GM03348 (cell line): ENCODE data around the gene OSBP2.
"Not testable (repeated sequence)": the region's sequence is repeated elsewhere in the genome, so short reads cannot be mapped to it uniquely, and the experiment has no call there.

Source experiments
- DNase-seq: peaks from one replicate; pipeline ENCODE4 v3.0.0; 2012; ENCODE audit warnings: low spot score

OSBP2 gene

GRCh38 chr22:30718491-30718890, 23.8 kb downstream of the OSBP2 start:
- DNase-seq = no peak

- no peak for DNase-seq
Measured at GRCh38 chr22:30718938-30719337, 24.3 kb downstream of the OSBP2 start.

GRCh38 chr22:30720263-30720837, 25.7 kb downstream of the OSBP2 start:
- DNase-seq = no peak

- DNase-seq = no peak
Measured at GRCh38 chr22:30721741-30722140, 27.1 kb downstream of the OSBP2 start.

GRCh38 chr22:30728826-30729225, 34.2 kb downstream of the OSBP2 start:
- DNase-seq = no peak

- DNase-seq = no peak
Measured at GRCh38 chr22:30731658-30732057, 37.0 kb downstream of the OSBP2 start.

GRCh38 chr22:30732426-30732825, 37.8 kb downstream of the OSBP2 start:
- DNase-seq = no peak

GRCh38 chr22:30733181-30733631, 38.5 kb downstream of the OSBP2 start:
- peak; percentile 48 for DNase-seq

GRCh38 chr22:30740007-30740406, 45.3 kb downstream of the OSBP2 start:
- not testable (repeated sequence) for DNase-seq

GRCh38 chr22:30740511-30740910, 45.8 kb downstream of the OSBP2 start:
- DNase-seq = not testable (repeated sequence)

GRCh38 chr22:30742291-30743256, 47.9 kb downstream of the OSBP2 start:
- DNase-seq = no peak

GRCh38 chr22:30743257-30744020, 48.8 kb downstream of the OSBP2 start:
- no peak for DNase-seq

GRCh38 chr22:30744224-30744623, 49.5 kb downstream of the OSBP2 start:
- DNase-seq = no peak

GRCh38 chr22:30747493-30747892, 52.8 kb downstream of the OSBP2 start:
- DNase-seq = no peak

GRCh38 chr22:30749272-30749671, 54.6 kb downstream of the OSBP2 start:
- DNase-seq = no peak

GRCh38 chr22:30749849-30750248, 55.2 kb downstream of the OSBP2 start:
- DNase-seq = no peak

- DNase-seq = no peak
Measured at GRCh38 chr22:30751529-30751928, 56.9 kb downstream of the OSBP2 start.

- DNase-seq = no peak
Measured at GRCh38 chr22:30752771-30753170, 58.1 kb downstream of the OSBP2 start.

GRCh38 chr22:30753701-30754100, 59.0 kb downstream of the OSBP2 start:
- no peak for DNase-seq

GRCh38 chr22:30754521-30754920, 59.8 kb downstream of the OSBP2 start:
- DNase-seq = no peak

- DNase-seq = peak; percentile 91
Measured at GRCh38 chr22:30754971-30755758, 60.5 kb downstream of the OSBP2 start.

GRCh38 chr22:30755759-30756124, 61.1 kb downstream of the OSBP2 start:
- no peak for DNase-seq
